Vagina (tissue), 2 donors: Measurements from ENCODE around the gene FSTL4.
"Not testable (repeated sequence)": the region's sequence is repeated elsewhere in the genome, so short reads cannot be mapped to it uniquely, and the experiment has no call there.

Experiments used
- CTCF ChIP-seq, 3 experiments: fragments of 450-650 bp in 2 of 3; fragments of 200-600 bp in 1 of 3; sonication (generic) in 1 of 3; IDR thresholded peaks; one replicate each; pipeline ENCODE4 v1.5.1; 2017 to 2019; ENCODE audit warnings: antibody characterized with exemption in 3 of 3, mild to moderate bottlenecking in 2 of 3, moderate library complexity in 2 of 3
- POLR2A ChIP-seq, 2 donors: fragments of 450-650 bp; IDR thresholded peaks; one replicate each; pipeline ENCODE4 v1.6.1; 2017; ENCODE audit warnings: antibody characterized with exemption in 2 of 2, mild to moderate bottlenecking in 2 of 2, moderate library complexity in 2 of 2

- not testable (repeated sequence) for TF ChIP-seq CTCF, POLR2A (IDR thresholded peaks at IDR 0.05)
Observed at GRCh38 chr5:133395207-133395606, 217.1 kb downstream of the FSTL4 start.
